Stomach smooth muscle (tissue), 2 donors: ENCODE measurements around the gene LIFR.

ENCODE experiments used
- H3K27ac ChIP-seq: one replicate; pipeline ENCODE4 v1.7.0; 2013; ENCODE audit warnings: mild to moderate bottlenecking, low read length, inconsistent platforms
- H3K27me3 ChIP-seq, 2 donors: one replicate each; pipeline ENCODE4 v1.7.0; 2013; ENCODE audit warnings: low read length in 2 of 2; ENCODE audit not compliant: insufficient read depth in 2 of 2, control insufficient read depth in 1 of 2
- H3K36me3 ChIP-seq, 2 donors: one replicate each; pipeline ENCODE4 v1.7.0; 2013; ENCODE audit warnings: low read length in 2 of 2; ENCODE audit not compliant: control insufficient read depth in 2 of 2, insufficient read depth in 2 of 2
- H3K4me1 ChIP-seq: one replicate; pipeline ENCODE4 v1.7.0; 2013; ENCODE audit warnings: low read length; ENCODE audit not compliant: control insufficient read depth, insufficient read depth
- H3K4me3 ChIP-seq, 2 donors: one replicate each; pipeline ENCODE4 v1.7.0; 2013; ENCODE audit warnings: low read length in 2 of 2
- H3K9ac ChIP-seq, 2 donors: one replicate each; pipeline ENCODE4 v1.7.0; 2013; ENCODE audit warnings: low read length in 2 of 2, mild to moderate bottlenecking in 1 of 2
- H3K9me3 ChIP-seq, 2 donors: one replicate each; pipeline ENCODE4 v1.7.0; 2013; ENCODE audit warnings: low read length in 2 of 2; ENCODE audit not compliant: control insufficient read depth in 2 of 2
- donor health status: healthy.
- donor health status: Pancreatic carcinoma.

Gene LIFR

DNA sequence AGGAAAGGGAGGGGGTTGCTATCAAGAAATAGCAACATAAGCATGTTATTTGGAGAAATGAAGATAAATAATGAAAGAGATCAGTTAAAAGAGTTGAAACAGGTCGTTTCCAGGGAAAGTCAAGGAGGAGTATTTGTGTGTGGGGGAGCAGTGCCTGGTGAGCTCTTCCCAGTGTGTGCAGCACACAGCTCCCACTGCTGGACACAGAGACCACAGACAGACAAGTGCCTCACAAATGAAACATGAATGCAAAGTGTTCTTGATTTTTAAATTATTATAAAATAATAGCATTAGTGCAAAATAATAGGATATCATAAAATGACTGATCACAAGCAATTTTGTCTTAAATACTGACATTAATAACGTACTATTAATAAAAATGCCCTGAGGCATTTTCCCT is 40.8 kb downstream of the LIFR start:
- peaks cover 6 to 9% of the 10 kb centered on the region in 2 donors for H3K36me3 ChIP-seq

DNA sequence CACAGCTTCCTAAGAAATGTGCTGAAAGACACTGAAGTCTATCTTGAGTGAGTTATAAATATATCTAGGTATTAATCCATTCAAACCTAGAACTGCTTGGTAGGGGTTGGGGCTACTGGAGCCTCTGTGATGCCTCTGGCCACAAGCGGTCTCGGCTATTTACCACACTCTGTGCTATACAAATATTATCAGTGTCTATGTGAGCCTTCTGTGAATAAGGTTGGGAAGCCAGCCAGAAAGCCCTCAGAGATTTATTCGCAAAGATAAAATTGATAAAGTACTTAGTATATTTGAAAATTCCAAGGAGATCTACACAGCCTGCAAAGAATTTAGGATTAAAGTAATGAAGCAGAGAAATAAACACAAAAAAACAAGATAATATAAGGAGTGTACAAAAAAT is 41.4 kb downstream of the LIFR start:
- Histone ChIP-seq H3K4me1 (no peaks in the 10 kb centered on the region), H3K9me3 (no peaks in the 10 kb centered on the region), H3K4me3 (no peak overlapping the region), H3K27me3 (no peaks in the 10 kb centered on the region), H3K9ac (no peak overlapping the region), H3K36me3 (peaks cover 9 to 10% of the 10 kb centered on the region in 2 donors), H3K27ac (no peak overlapping the region)

More for the DNA sequence above, 40.8 kb downstream of the LIFR start:
- H3K9ac ChIP-seq, result no peak overlapping the region
- no peaks in the 10 kb centered on the region for H3K27me3 ChIP-seq
- no peak overlapping the region for H3K4me3 ChIP-seq
- no peak overlapping the region for H3K27ac ChIP-seq
- H3K4me1 ChIP-seq, result no peaks in the 10 kb centered on the region
- H3K9me3 ChIP-seq, result no peaks in the 10 kb centered on the region

DNA sequence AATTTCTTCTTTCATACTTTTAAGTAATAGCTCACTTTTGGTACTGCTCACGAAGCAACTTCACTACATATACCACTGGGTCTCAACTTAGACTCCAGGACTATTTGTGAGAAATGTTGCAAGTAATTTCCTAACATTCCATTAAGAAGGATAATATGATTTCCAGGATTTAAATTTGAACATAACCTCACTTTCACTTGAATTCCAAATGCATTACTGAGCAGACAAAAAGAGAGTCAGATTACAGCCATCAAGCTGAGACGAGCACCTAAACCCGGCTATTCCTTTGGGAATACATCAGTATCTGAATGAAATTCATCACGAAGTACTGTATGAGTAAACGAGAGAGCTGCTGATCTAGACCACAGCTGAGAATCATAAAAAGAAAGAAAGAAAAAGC is 47.3 kb downstream of the LIFR start:
- H3K4me1 ChIP-seq, result no peaks in the 10 kb centered on the region
- H3K27ac ChIP-seq, result no peak overlapping the region
- no peak overlapping the region for H3K9ac ChIP-seq
- H3K27me3 ChIP-seq, result no peaks in the 10 kb centered on the region
- H3K36me3 ChIP-seq, result peaks cover 5 to 21% of the 10 kb centered on the region in 2 donors
- H3K4me3 ChIP-seq, result no peak overlapping the region
- H3K9me3 ChIP-seq, result no peaks in the 10 kb centered on the region

DNA sequence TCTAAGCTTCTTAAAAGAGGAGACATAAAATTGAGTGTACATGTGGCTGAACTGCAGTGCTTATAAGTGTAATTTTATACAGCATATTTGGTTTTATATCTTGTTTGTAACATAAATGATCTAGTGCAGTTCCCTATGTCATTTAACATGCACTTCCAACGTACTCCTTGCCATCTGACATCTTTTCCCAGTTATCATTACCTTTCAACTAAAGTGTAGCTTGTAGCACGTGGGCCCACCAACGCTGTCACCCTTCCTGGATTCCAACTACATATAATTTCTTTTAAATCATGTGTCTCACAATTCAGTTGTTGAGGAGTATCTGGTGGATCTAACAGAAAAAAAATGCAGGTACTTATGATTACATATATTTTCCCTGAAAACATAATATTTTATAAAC is 50.1 kb downstream of the LIFR start:
- H3K4me1 ChIP-seq, result no peaks in the 10 kb centered on the region
- no peaks in the 10 kb centered on the region for H3K9me3 ChIP-seq
- H3K9ac ChIP-seq, result no peak overlapping the region
- no peak overlapping the region for H3K27ac ChIP-seq
- H3K4me3 ChIP-seq, result no peak overlapping the region
- H3K27me3 ChIP-seq, result no peaks in the 10 kb centered on the region
- H3K36me3 ChIP-seq, result peaks cover 0 to 18% of the 10 kb centered on the region in 2 donors

DNA sequence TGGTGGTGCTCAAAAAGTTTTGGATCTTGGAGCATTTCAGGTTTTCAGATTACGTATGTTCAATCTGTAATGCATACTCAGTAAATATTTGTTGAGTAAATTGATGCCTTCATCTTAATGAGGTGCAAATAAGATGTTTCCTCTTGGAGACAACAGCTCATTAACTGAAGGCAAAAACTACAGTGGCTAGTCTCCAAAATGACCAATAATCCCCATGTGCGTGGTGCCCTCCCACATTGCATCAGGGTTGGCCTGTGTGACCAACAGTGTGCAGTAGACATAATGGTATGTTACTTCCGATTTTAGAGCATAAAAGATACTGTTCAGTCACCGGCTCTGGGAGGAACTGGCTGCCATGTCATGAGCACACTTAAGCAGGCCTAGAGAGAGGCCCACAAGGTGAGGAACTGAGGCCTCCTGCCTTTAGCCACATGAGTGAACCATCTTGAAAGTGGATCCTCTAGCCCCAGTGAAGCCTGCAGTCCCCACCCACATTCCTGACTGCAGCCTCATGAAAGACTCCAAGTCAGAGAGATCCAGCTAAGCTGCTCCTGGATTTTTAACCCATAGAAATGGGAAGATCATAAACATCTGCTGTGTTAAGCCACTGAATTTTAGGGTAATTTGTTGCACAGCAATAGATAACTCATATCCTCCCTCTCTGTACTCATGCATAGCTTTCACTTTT is 55.7 kb downstream of the LIFR start:
- H3K9ac ChIP-seq, result no peak overlapping the region
- no peak overlapping the region for H3K27ac ChIP-seq
- H3K4me3 ChIP-seq, result no peak overlapping the region
- peaks cover 13% of the 10 kb centered on the region in 2 donors for H3K36me3 ChIP-seq
- no peaks in the 10 kb centered on the region for H3K4me1 ChIP-seq
- no peaks in the 10 kb centered on the region for H3K9me3 ChIP-seq
- H3K27me3 ChIP-seq, result no peaks in the 10 kb centered on the region

DNA sequence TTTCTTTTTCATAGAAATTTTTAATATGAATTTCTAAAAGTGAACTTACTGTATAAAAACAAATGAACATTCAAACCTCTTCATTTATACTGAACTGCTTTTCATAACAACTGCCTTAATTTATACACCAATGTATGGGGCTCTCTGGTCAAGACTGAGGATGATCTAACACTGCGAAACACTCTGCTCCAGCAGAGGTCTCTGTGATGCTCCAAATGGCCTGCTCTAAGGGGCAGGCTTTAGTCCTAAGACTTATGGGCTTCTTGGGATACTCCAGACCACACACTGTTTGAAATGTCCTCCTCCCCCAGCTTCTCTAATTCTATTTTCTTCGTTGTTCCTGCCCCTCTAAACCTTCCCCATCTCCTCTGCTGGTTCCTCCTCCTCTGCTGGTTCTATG is 58.5 kb downstream of the LIFR start:
- no peak overlapping the region for H3K27ac ChIP-seq
- no peaks in the 10 kb centered on the region for H3K27me3 ChIP-seq
- no peaks in the 10 kb centered on the region for H3K4me1 ChIP-seq
- H3K9ac ChIP-seq, result no peak overlapping the region
- H3K4me3 ChIP-seq, result no peak overlapping the region
- H3K9me3 ChIP-seq, result no peaks in the 10 kb centered on the region
- peaks cover 2 to 21% of the 10 kb centered on the region in 2 donors for H3K36me3 ChIP-seq

DNA sequence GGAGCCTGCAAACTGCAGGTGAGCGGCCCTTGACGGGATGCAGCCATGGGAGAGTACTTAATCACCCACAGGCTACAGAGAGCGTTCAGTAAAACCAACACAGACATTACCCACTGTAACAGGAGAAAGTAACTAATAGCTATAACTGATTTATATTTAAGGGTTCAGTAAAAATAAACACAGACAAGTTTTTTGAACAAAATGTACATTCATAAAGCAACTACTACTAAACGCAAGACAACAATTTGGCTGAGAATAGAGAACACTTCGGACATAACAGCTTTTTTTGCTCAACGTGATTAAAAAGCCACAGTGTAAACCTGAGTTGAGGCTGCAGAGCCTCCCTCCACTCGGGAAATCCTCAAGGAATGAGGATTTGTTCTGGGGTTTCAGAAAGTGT is 61.7 kb downstream of the LIFR start:
- no peak overlapping the region for H3K9ac ChIP-seq
- no peaks in the 10 kb centered on the region for H3K27me3 ChIP-seq
- no peak overlapping the region for H3K27ac ChIP-seq
- H3K9me3 ChIP-seq, result no peaks in the 10 kb centered on the region
- H3K4me1 ChIP-seq, result no peaks in the 10 kb centered on the region
- H3K4me3 ChIP-seq, result no peak overlapping the region
- peaks cover 4 to 26% of the 10 kb centered on the region in 2 donors for H3K36me3 ChIP-seq

DNA sequence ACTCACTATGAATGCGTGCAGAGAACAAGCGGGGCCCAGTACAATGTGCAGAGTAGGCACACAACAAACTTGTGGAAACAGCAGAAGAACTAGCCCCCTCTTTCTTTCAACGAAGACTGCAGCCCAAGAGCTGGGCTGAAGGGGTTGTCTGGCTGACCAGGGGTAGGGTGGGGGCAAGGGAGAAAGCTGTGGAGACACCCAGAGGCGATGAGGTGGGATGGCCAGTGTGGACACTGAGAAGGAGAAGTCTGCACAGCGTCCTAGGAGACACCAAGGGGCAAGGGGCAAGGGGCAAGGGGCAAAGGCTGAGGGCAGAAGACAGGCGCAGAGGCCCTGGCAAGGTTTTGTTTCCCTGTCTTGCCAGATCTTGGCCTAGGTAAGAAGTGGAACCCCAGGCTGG is 62.3 kb downstream of the LIFR start:
- Histone ChIP-seq H3K4me1 (no peaks in the 10 kb centered on the region), H3K4me3 (no peak overlapping the region), H3K27ac (no peak overlapping the region), H3K36me3 (peaks cover 4 to 26% of the 10 kb centered on the region in 2 donors), H3K9ac (no peak overlapping the region), H3K27me3 (no peaks in the 10 kb centered on the region), H3K9me3 (no peaks in the 10 kb centered on the region)

DNA sequence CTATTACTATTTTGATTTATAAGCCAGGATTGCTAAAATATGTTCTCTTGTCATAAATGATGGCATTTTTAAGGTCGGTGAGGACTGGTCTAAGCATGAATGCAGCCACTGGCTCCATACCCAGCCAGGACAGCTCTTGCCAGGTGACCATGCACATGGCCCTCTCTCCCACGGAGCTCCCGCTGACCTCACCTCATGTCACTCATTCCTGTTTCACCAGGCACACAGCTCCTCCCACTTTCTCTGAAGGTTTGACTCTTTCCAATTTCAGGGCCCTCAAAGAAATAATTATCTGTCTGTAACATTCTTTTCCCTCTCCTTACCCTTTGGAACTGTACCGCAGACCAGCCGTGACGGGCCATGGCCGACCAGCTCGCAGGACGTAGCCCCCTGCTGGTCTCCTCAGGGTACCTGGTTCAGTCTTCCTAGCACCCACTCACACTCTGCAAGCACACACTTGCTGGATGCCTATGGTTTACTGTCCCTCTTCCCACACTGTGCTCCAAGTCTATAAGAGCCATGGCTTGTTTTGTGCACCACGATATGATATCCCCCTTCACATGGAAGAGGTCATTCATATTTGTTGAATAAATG is 72.5 kb downstream of the LIFR start:
- no peaks in the 10 kb centered on the region for H3K4me1 ChIP-seq
- H3K36me3 ChIP-seq, result peaks cover 22 to 33% of the 10 kb centered on the region in 2 donors
- H3K27me3 ChIP-seq, result no peaks in the 10 kb centered on the region
- H3K27ac ChIP-seq, result no peak overlapping the region
- no peaks in the 10 kb centered on the region for H3K9me3 ChIP-seq
- no peak overlapping the region for H3K9ac ChIP-seq
- no peak overlapping the region for H3K4me3 ChIP-seq

DNA sequence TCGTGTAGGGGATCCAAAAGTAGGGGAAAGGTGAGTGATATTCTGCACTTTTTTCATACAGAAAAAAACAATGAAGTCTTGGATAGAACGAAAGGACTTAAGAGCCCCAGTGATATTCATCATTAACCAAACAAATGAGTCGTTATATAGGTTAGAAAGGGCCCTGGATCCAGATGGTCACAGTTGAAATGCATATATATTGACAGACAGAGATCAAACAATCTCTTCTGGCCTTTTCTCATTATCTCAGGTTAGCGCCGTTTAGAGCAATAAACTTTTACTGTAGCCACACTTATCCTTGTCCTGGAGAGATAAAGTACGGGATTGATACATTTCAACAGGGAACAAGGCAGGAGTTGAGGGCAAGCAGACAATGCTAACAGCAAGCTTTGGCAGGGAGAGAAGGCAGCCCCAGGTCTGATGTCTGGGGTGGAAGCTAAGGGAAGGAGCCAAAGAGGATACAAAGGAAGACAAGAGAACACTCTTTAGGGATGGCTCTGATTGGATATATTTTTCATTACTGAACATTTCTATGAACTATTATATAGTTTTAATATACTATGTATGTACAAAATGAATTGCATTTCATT is 77.0 kb downstream of the LIFR start:
- Histone ChIP-seq H3K9ac (no peak overlapping the region), H3K36me3 (peaks cover 8 to 17% of the 10 kb centered on the region in 2 donors), H3K9me3 (no peaks in the 10 kb centered on the region), H3K27ac (no peak overlapping the region), H3K4me1 (no peaks in the 10 kb centered on the region), H3K4me3 (no peak overlapping the region), H3K27me3 (no peaks in the 10 kb centered on the region)

DNA sequence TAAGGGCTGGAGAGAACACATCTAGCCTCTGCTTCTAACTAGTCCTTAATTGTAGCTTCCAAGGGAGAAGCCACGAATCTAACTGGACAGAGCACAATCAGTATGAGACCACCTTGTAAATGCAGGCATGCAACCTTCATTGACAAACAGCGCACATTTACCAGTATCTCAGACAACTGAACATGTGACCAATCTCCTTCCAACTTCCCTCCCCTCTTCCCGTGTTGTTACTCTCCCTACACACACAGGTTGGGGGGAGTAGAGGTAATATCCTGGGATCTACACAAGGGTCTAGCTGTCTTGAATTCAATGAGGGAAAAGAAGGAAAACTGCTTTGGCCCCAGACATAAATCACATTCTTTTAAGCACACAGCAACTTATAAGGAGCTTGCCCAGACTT is 77.6 kb downstream of the LIFR start:
- Histone ChIP-seq H3K4me1 (no peaks in the 10 kb centered on the region), H3K9me3 (no peaks in the 10 kb centered on the region), H3K27ac (no peak overlapping the region), H3K36me3 (peaks cover 8 to 13% of the 10 kb centered on the region in 2 donors), H3K9ac (no peak overlapping the region), H3K27me3 (no peaks in the 10 kb centered on the region), H3K4me3 (no peak overlapping the region)
